Thyroid gland (tissue), 4 donors: ENCODE data around the gene NIT2. TPM values are rescaled to one million over a fixed set of nuclear protein-coding genes. Genes with fewer than 3 reads are reported as not detected.

Experiments
- DNase-seq, 2 donors: peaks; one replicate each; pipeline ENCODE4 v3.0.0-alpha.2; 2019
- H3K27ac ChIP-seq, 3 donors: fragments of 200-600 bp; sonication (generic); 1 replicate in 2 of 3; 2 replicates in 1 of 3; pipeline ENCODE4 v1.5.1; 2016 to 2019; ENCODE audit warnings: mild to moderate bottlenecking in 1 of 3, moderate library complexity in 1 of 3
- H3K27me3 ChIP-seq: fragments of 200-600 bp; sonication (generic); one replicate; pipeline ENCODE4 v1.5.1; 2019
- H3K36me3 ChIP-seq, 2 donors: fragments of 200-600 bp; sonication (generic); one replicate each; pipeline ENCODE4 v1.5.1; 2016 to 2019
- H3K4me1 ChIP-seq, 2 donors: fragments of 200-600 bp; sonication (generic); one replicate each; pipeline ENCODE4 v1.5.1; 2017 to 2019
- H3K4me3 ChIP-seq, 3 donors: fragments of 200-600 bp; sonication (generic); replicated peaks in 1 of 3; 1 replicate in 2 of 3; 2 replicates in 1 of 3; pipeline ENCODE4 v1.5.1; 2016; ENCODE audit warnings: mild to moderate bottlenecking in 1 of 3
- H3K9me3 ChIP-seq: fragments of 200-600 bp; sonication (generic); one replicate; pipeline ENCODE4 v1.5.1; 2017
- POLR2A ChIP-seq, 2 donors: fragments of 450-650 bp; IDR thresholded peaks; one replicate each; pipeline ENCODE4 v1.6.1; 2017; ENCODE audit warnings: antibody characterized with exemption in 2 of 2, mild to moderate bottlenecking in 2 of 2, moderate library complexity in 1 of 2
- WGBS, 2 donors: methylation state at CpG; one replicate each; pipeline ENCODE4 v1.1.5; 2017; 5-methylcytosine and 5-hydroxymethylcytosine counted together
- intact Hi-C: fragments of 100-400 bp; cut with DNase I; formaldehyde crosslinking; loops from one replicate; pipeline ENCODE4 v1.15.1; 2023
- total RNA-seq, 4 donors: library from RNA; depleted of rRNA; stranded (reverse); fragments of >200 nt; gene quantifications; one replicate each; pipeline ENCODE4 v1.2.3, GENCODE V29; 2016
- TF ChIP-seq, protein P1 (sequence below), 6 experiments: fragments of 200-600 bp in 3 of 6; fragments of 450-650 bp in 3 of 6; sonication (generic) in 3 of 6; IDR thresholded peaks; one replicate each; pipeline ENCODE4 v1.5.1; 2016 to 2019; ENCODE audit warnings: antibody characterized with exemption in 6 of 6, mild to moderate bottlenecking in 2 of 6, inconsistent platforms in 1 of 6, moderate library complexity in 1 of 6

The NIT2 gene
- total RNA-seq, 4 donors from 2014 or later: 38.3 to 59.3 (median 48.8) TPM

DNA sequence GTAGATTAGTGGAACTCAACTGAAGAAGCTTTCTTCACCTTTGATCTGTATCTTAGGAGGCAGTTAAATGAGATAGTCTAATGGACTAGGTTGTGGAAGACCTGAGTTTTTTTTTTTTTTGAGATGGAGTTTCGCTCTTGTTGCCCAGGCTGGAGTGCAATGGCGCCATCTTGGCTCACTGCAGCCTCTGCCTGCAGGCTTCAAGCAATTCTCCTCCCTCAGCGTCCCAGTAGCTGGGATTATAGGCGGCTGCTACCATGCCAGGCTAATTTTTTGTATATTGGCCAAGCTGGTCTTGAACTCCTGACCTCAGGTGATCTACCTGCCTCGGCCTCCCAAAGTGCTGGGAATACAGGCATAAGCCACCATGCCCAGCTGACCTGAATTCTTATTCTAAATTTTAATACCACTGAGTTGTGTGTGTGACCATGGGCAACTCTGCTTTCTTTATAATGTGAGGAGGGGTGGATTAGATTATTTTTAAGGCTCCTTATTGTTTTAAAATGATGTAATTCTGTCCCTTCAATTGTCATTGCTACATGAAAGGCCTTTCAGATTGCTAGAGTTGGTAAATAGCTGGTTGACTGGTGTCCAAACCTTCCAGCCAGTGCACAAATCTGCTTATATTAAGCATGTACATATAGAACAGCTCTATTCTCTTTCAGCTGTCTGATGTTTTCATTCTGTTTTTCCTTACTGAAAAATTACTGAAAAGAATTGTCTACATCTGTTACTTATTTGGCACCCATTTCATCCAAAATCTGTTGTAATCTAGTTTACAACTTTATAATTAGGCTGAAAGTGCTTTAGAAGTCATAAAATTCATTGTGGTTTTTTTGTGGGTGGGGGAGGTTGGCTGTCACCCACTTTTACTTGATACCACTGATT is 69.0 kb downstream of the NIT2 start:
- Histone ChIP-seq H3K36me3 (no peaks in the 10 kb centered on the region), H3K4me3 (no peak overlapping the region), H3K9me3 (no peaks in the 10 kb centered on the region), H3K4me1 (peaks cover 6 to 20% of the 10 kb centered on the region in 2 donors), H3K27ac (no peak overlapping the region), H3K27me3 (no peaks in the 10 kb centered on the region)
- intact Hi-C loops: no loop called here
- TF ChIP-seq, protein P1, sequence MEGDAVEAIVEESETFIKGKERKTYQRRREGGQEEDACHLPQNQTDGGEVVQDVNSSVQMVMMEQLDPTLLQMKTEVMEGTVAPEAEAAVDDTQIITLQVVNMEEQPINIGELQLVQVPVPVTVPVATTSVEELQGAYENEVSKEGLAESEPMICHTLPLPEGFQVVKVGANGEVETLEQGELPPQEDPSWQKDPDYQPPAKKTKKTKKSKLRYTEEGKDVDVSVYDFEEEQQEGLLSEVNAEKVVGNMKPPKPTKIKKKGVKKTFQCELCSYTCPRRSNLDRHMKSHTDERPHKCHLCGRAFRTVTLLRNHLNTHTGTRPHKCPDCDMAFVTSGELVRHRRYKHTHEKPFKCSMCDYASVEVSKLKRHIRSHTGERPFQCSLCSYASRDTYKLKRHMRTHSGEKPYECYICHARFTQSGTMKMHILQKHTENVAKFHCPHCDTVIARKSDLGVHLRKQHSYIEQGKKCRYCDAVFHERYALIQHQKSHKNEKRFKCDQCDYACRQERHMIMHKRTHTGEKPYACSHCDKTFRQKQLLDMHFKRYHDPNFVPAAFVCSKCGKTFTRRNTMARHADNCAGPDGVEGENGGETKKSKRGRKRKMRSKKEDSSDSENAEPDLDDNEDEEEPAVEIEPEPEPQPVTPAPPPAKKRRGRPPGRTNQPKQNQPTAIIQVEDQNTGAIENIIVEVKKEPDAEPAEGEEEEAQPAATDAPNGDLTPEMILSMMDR (IDR thresholded peaks at IDR 0.05): no peak
- TF ChIP-seq POLR2A (IDR thresholded peaks at IDR 0.05): no peak
- DNase-seq: no peak
- WGBS, 2 donors: 55 to 59% methylated on average over 5 of the region's 5 CpGs

DNA sequence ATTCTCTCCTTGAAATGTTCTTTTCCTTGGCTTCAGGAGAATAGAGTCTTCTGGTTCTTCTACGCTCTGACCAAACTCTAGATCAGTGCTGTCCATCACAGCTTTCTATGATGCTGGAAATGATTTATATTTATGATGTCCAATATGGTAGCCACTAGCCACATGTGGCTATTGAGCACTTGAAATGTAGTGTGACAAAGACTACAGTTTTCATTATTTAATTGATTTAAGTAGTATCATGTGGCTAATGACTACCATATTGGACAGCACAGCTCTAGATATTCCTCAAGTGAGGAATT is 69.6 kb downstream of the NIT2 start:
- WGBS, 2 donors: 78 to 93% methylated on average over 1 of the region's 1 CpG
- Histone ChIP-seq H3K9me3 (no peaks in the 10 kb centered on the region), H3K27ac (no peak overlapping the region), H3K36me3 (no peaks in the 10 kb centered on the region), H3K4me1 (peaks cover 6 to 14% of the 10 kb centered on the region in 2 donors), H3K27me3 (no peaks in the 10 kb centered on the region), H3K4me3 (no peak overlapping the region)
- no peak for DNase-seq
- TF ChIP-seq, protein P1 (IDR thresholded peaks at IDR 0.05): no peak
- no peak for TF ChIP-seq POLR2A (IDR thresholded peaks at IDR 0.05)
- intact Hi-C loops: no loop called here

DNA sequence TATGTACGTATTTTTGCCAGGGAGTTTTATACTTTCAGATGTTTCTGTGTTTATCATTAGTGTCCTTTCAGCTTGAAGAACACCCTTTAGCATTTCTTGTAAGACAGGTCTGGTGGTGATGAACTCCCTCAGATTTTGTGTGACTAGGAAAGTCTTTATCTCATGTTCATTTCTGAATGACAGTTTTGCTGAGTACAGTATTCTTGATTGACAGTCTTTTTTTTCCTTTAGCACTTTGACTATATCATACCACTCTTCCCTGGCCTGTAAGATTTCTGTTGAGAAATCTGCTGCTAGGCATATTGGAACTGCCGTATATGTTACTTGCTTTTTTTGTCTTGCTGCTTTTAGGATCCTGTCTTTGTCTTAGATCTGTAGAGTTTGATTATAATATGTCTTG is 72.6 kb downstream of the NIT2 start:
- DNase-seq: no peak
- H3K9me3 ChIP-seq: no peaks in the 10 kb centered on the region
- TF ChIP-seq POLR2A (IDR thresholded peaks at IDR 0.05): no peak
- TF ChIP-seq, protein P1 (IDR thresholded peaks at IDR 0.05): no peak
- H3K4me1 ChIP-seq: peaks cover 0 to 7% of the 10 kb centered on the region in 2 donors
- intact Hi-C loops: no loop called here
- WGBS, 2 donors: 72 to 73% methylated on average over 2 of the region's 2 CpGs
- no peaks in the 10 kb centered on the region for H3K27me3 ChIP-seq
- H3K27ac ChIP-seq: no peak overlapping the region
- H3K4me3 ChIP-seq: no peak overlapping the region
- no peaks in the 10 kb centered on the region for H3K36me3 ChIP-seq

DNA sequence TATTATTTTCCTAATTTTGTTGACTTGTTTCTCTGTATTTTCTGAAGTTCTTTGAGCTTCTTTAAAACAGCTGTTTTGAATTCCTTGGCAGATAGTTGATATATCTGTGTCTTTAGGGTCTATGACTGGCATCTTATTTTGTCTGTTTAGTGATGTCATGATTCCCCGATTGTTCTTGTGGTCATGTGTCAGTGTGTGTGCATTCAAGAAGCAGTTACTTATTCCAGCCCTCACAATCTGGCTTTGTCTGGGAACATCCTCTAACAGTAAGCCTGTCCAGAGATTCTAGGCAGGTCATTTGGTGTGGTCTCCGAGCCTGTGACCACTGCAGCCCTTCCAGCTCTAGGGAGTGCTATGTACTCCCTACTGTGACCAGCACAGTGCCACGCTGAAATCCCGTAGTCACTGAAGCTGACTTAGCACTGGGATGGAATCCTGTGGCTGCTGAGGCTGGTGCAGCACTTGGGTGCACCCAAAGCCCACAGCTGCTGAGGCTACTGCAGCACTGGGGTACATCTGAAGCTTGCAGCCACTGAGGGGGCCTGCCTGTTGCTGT is 73.5 kb downstream of the NIT2 start:
- TF ChIP-seq, protein P1 (IDR thresholded peaks at IDR 0.05): no peak
- TF ChIP-seq POLR2A (IDR thresholded peaks at IDR 0.05): no peak
- Histone ChIP-seq H3K27ac (no peak overlapping the region), H3K9me3 (no peaks in the 10 kb centered on the region), H3K36me3 (no peaks in the 10 kb centered on the region), H3K27me3 (no peaks in the 10 kb centered on the region), H3K4me1 (peaks cover 0 to 7% of the 10 kb centered on the region in 2 donors), H3K4me3 (no peak overlapping the region)
- 86 to 99% methylated on average over 3 to 4 of the region's 4 CpGs for WGBS, 2 donors
- no peak for DNase-seq
- intact Hi-C loops: no loop called here

Other genes with a start within 250 kb of the NIT2 start
- 10 to 100 TPM in 3 of 4 donors, 1 to 10 TPM in 1; 4.4 to 17.7 (median 13.2) TPM for gene FILIP1L, start 220.3 kb upstream of the NIT2 start, total RNA-seq
- gene TBC1D23, start 73.8 kb upstream of the NIT2 start, total RNA-seq: 100 to 1,000 TPM in 1 of 4 donors, 10 to 100 TPM in 3; 35.9 to 104 (median 63.7) TPM
- 10 to 100 TPM; 51.9 to 58.0 (median 53.5) TPM for gene TOMM70, start 66.3 kb downstream of the NIT2 start, total RNA-seq
- gene LNP1, start 66.8 kb downstream of the NIT2 start, total RNA-seq: 10 to 100 TPM in 2 of 4 donors, 1 to 10 TPM in 2; 8.2 to 15.8 (median 9.9) TPM
- gene TMEM45A, start 157.9 kb downstream of the NIT2 start, total RNA-seq: 10 to 100 TPM; 11.7 to 22.2 (median 14.8) TPM